ENCODE measurements around the gene SLC15A1. TPM values are rescaled to one million over a fixed set of nuclear protein-coding genes. Genes with fewer than 3 reads are reported as not detected.

The SLC15A1 gene
- total RNA-seq, 1 experiment from 2014 or later, result 1.9 TPM

- no peak overlapping the region for H2BK12ac ChIP-seq (ENCODE audit: insufficient read length, low read depth, low read length)
- H3K56ac ChIP-seq (ENCODE audit: insufficient read length, low read depth, low read length), result no peak overlapping the region
- H4K5ac ChIP-seq (ENCODE audit: insufficient read length, low read depth, low read length), result no peak overlapping the region
- no peak overlapping the region for H2BK20ac ChIP-seq (ENCODE audit: low read depth, low read length, poor library complexity, severe bottlenecking)
- peaks cover 2% of the 10 kb centered on the region for H3K23me2 ChIP-seq (ENCODE audit: insufficient read length, low read depth, low read length, poor library complexity, severe bottlenecking)
- H3K14ac ChIP-seq (ENCODE audit: insufficient read depth, low read length), result no peak overlapping the region
- H3K4me1 Mint-ChIP-seq, result peaks cover 28 to 36% of the 10 kb centered on the region in 2 experiments
- H3K9ac ChIP-seq (ENCODE audit: extremely low read depth, insufficient read length, low read length), result no peak overlapping the region
- no peak overlapping the region for H3K27ac Mint-ChIP-seq
- DNase-seq, result no peak
- no CpG with 5 or more reads among the region's 16 CpGs for WGBS (ENCODE audit: extremely low coverage, insufficient read length, low lambda C conversion rate)
- H2AK5ac ChIP-seq (ENCODE audit: insufficient read length, low read length), result no peak overlapping the region
- no peak overlapping the region for H3K18ac ChIP-seq (ENCODE audit: insufficient read length, low read depth, low read length)
- no peaks in the 10 kb centered on the region for H3K36me3 Mint-ChIP-seq (ENCODE audit: insufficient read depth in 1 of 3, low read depth in 3 of 3)
- H3K79me1 ChIP-seq (ENCODE audit: insufficient read depth, low read depth, low read length, poor library complexity, severe bottlenecking), result no peaks in the 10 kb centered on the region
- peaks cover 4% of the 10 kb centered on the region; the same call in 1 of the 2 replicates for H3K4me1 ChIP-seq (ENCODE audit: insufficient read depth, low read length)
- no peaks in the 10 kb centered on the region for H3K9me3 ChIP-seq (ENCODE audit: control insufficient read depth, low read depth, low read length)
- H2BK15ac ChIP-seq (ENCODE audit: low read depth, low read length), result no peak overlapping the region
- H2BK5ac ChIP-seq (ENCODE audit: insufficient read length, low read length), result no peak overlapping the region
- H4K20me1 ChIP-seq (ENCODE audit: control insufficient read depth, insufficient read depth, insufficient read length), result no peaks in the 10 kb centered on the region
- no peaks in the 10 kb centered on the region for H3K9me3 Mint-ChIP-seq
- H2AFZ ChIP-seq (ENCODE audit: low read length), result no peak overlapping the region
- H3K27me3 Mint-ChIP-seq (ENCODE audit: low read depth), result peaks cover 13% of the 10 kb centered on the region
- no peak overlapping the region for H2BK120ac ChIP-seq (ENCODE audit: low read depth, low read length, poor library complexity, severe bottlenecking)
- H3K4me2 ChIP-seq (ENCODE audit: insufficient read depth, insufficient read length, low read length), result no peak overlapping the region
- H4K91ac ChIP-seq (ENCODE audit: insufficient read length, low read depth, low read length), result no peak overlapping the region
- H3K27me3 ChIP-seq (ENCODE audit: insufficient read depth, low read length), result no peaks in the 10 kb centered on the region; the same call in 1 of the 2 replicates
- TF ChIP-seq CTCF (conservative IDR thresholded peaks at IDR 0.05), result no peak
- no peak overlapping the region for H3K4me3 Mint-ChIP-seq
- no peak overlapping the region for H3K27ac ChIP-seq (ENCODE audit: insufficient read length, low read depth, low read length)
- H3T11ph ChIP-seq (ENCODE audit: low read length), result no peak overlapping the region
- H3K79me2 ChIP-seq (ENCODE audit: insufficient read depth, low read length), result no peaks in the 10 kb centered on the region
- no peak overlapping the region for H3K23ac ChIP-seq (ENCODE audit: insufficient read length, low read depth, low read length)
- no peak overlapping the region for H3K4ac ChIP-seq (ENCODE audit: low read depth, low read length)
- no peak overlapping the region for H4K8ac ChIP-seq (replicated peaks; ENCODE audit: insufficient read length, low read depth, low read length)
Observed at GRCh38 chr13:98675837-98676236, 76.6 kb downstream of the SLC15A1 start.

Data from H9 (cell line).